Activated T-cell treated with anti-CD3 and anti-CD28 coated beads, Interleukin-2, amount 50 U/mL, for 72 hours (primary cell): ENCODE results near the gene PAPPA2. TPM values are rescaled to one million over a fixed set of nuclear protein-coding genes. Genes with fewer than 3 reads are reported as not detected.
"Not testable (repeated sequence)": the region's sequence is repeated elsewhere in the genome, so short reads cannot be mapped to it uniquely, and the experiment has no call there.

Source experiments
- ATAC-seq, 2 donors: fragments of 150-1000 bp; cut with Tn5 transposase; replicated peaks in 1 of 2; 2 replicates each; pipeline ENCODE4 v1.10.0; 2021; ENCODE audit warnings: moderate library complexity in 2 of 2, mild to moderate bottlenecking in 1 of 2
- DNase-seq, 2 donors: peaks; one replicate each; pipeline ENCODE4 v3.0.0; 2021 to 2022; ENCODE audit warnings: mixed read lengths in 1 of 2
- H3K27ac Mint-ChIP-seq: one replicate; pipeline ENCODE4 v1.8.0; 2022; ENCODE audit warnings: mild to moderate bottlenecking, moderate library complexity, mixed read lengths
- H3K27me3 Mint-ChIP-seq: one replicate; pipeline ENCODE4 v1.8.0; 2022; ENCODE audit warnings: low read depth, mixed read lengths
- H3K36me3 Mint-ChIP-seq, 2 donors: one replicate each; pipeline ENCODE4 v1.8.0; 2022; ENCODE audit warnings: mixed read lengths in 2 of 2, mild to moderate bottlenecking in 1 of 2; ENCODE audit not compliant: insufficient read depth in 2 of 2
- H3K4me1 Mint-ChIP-seq: one replicate; pipeline ENCODE4 v1.8.0; 2022; ENCODE audit warnings: low read depth, mixed read lengths
- H3K4me3 Mint-ChIP-seq, 2 donors: one replicate each; pipeline ENCODE4 v1.8.0; 2022; ENCODE audit warnings: mild to moderate bottlenecking in 2 of 2, mixed read lengths in 2 of 2, moderate library complexity in 2 of 2
- H3K9me3 Mint-ChIP-seq, 2 donors: one replicate each; pipeline ENCODE4 v1.8.0; 2022; ENCODE audit warnings: mixed read lengths in 2 of 2
- total RNA-seq, 2 donors: library from RNA; stranded (reverse); gene quantifications; one replicate each; pipeline ENCODE4 v1.2.3, GENCODE V29; 2022

The PAPPA2 gene
- total RNA-seq, 2 donors from 2014 or later: 1.0 to 3.3 TPM

- H3K27ac Mint-ChIP-seq: no peak overlapping the region
- no peak for ATAC-seq
- H3K9me3 Mint-ChIP-seq: peaks cover 2 to 5% of the 10 kb centered on the region in 2 donors
- no peaks in the 10 kb centered on the region for H3K4me1 Mint-ChIP-seq
- peaks cover 12% of the 10 kb centered on the region for H3K27me3 Mint-ChIP-seq
- DNase-seq: no peak
- H3K4me3 Mint-ChIP-seq: no peak overlapping the region
- H3K36me3 Mint-ChIP-seq: no peaks in the 10 kb centered on the region
Measured at GRCh38 chr1:176543360-176544129, 80.6 kb downstream of the PAPPA2 start.

- Mint-ChIP-seq H3K36me3 (no peaks in the 10 kb centered on the region), H3K4me1 (no peaks in the 10 kb centered on the region), H3K27me3 (peaks cover 12% of the 10 kb centered on the region), H3K9me3 (peaks cover 2 to 5% of the 10 kb centered on the region in 2 donors), H3K4me3 (no peak overlapping the region), H3K27ac (no peak overlapping the region)
- DNase-seq (no peak), ATAC-seq (no peak)
Measured at GRCh38 chr1:176545034-176545639, 82.2 kb downstream of the PAPPA2 start.

- H3K9me3 Mint-ChIP-seq: no peaks in the 10 kb centered on the region
- no peaks in the 10 kb centered on the region for H3K4me1 Mint-ChIP-seq
- H3K36me3 Mint-ChIP-seq: no peaks in the 10 kb centered on the region
- H3K4me3 Mint-ChIP-seq: no peak overlapping the region
- DNase-seq: no peak
- no peak overlapping the region for H3K27ac Mint-ChIP-seq
- H3K27me3 Mint-ChIP-seq: peaks cover 20% of the 10 kb centered on the region
- ATAC-seq: no peak
Measured at GRCh38 chr1:176546825-176547224, 83.8 kb downstream of the PAPPA2 start.

- Mint-ChIP-seq H3K4me1 (no peaks in the 10 kb centered on the region), H3K9me3 (no peaks in the 10 kb centered on the region), H3K27ac (no peak overlapping the region), H3K4me3 (no peak overlapping the region), H3K36me3 (no peaks in the 10 kb centered on the region), H3K27me3 (peaks cover 42% of the 10 kb centered on the region)
- no peak for ATAC-seq
- no peak for DNase-seq
Measured at GRCh38 chr1:176551146-176551545, 88.2 kb downstream of the PAPPA2 start.

GRCh38 chr1:176552217-176552991 lies 89.4 kb downstream of the PAPPA2 start:
- Mint-ChIP-seq H3K4me1 (no peaks in the 10 kb centered on the region), H3K27ac (no peak overlapping the region), H3K36me3 (no peaks in the 10 kb centered on the region), H3K4me3 (no peak overlapping the region), H3K27me3 (peaks cover 40% of the 10 kb centered on the region), H3K9me3 (no peaks in the 10 kb centered on the region)
- DNase-seq (no peak), ATAC-seq (no peak)

- DNase-seq (no peak), ATAC-seq (no peak)
- Mint-ChIP-seq H3K27ac (no peak overlapping the region), H3K4me1 (no peaks in the 10 kb centered on the region), H3K27me3 (peaks cover 40% of the 10 kb centered on the region), H3K4me3 (no peak overlapping the region), H3K9me3 (no peaks in the 10 kb centered on the region), H3K36me3 (no peaks in the 10 kb centered on the region)
Measured at GRCh38 chr1:176552999-176553398, 90.0 kb downstream of the PAPPA2 start.

GRCh38 chr1:176556288-176556687 lies 93.3 kb downstream of the PAPPA2 start:
- no peak overlapping the region for H3K4me3 Mint-ChIP-seq
- no peak overlapping the region for H3K27ac Mint-ChIP-seq
- no peak for DNase-seq
- no peaks in the 10 kb centered on the region for H3K36me3 Mint-ChIP-seq
- H3K9me3 Mint-ChIP-seq: no peaks in the 10 kb centered on the region
- no peaks in the 10 kb centered on the region for H3K4me1 Mint-ChIP-seq
- H3K27me3 Mint-ChIP-seq: peaks cover 37% of the 10 kb centered on the region
- no peak for ATAC-seq

GRCh38 chr1:176557543-176558258 lies 94.7 kb downstream of the PAPPA2 start:
- Mint-ChIP-seq H3K36me3 (no peaks in the 10 kb centered on the region), H3K4me3 (no peak overlapping the region), H3K27ac (no peak overlapping the region), H3K4me1 (no peaks in the 10 kb centered on the region), H3K9me3 (no peaks in the 10 kb centered on the region), H3K27me3 (peaks cover 23% of the 10 kb centered on the region)
- DNase-seq (no peak), ATAC-seq (no peak)

- Mint-ChIP-seq H3K27me3 (peaks cover 15% of the 10 kb centered on the region), H3K4me3 (no peak overlapping the region), H3K9me3 (no peaks in the 10 kb centered on the region), H3K27ac (no peak overlapping the region), H3K4me1 (no peaks in the 10 kb centered on the region), H3K36me3 (no peaks in the 10 kb centered on the region)
- ATAC-seq (no peak), DNase-seq (no peak)
Measured at GRCh38 chr1:176558561-176558960, 95.6 kb downstream of the PAPPA2 start.

- Mint-ChIP-seq H3K4me1 (no peaks in the 10 kb centered on the region), H3K27ac (no peak overlapping the region), H3K4me3 (no peak overlapping the region), H3K36me3 (no peaks in the 10 kb centered on the region), H3K27me3 (peaks cover 6% of the 10 kb centered on the region), H3K9me3 (no peaks in the 10 kb centered on the region)
- DNase-seq (no peak), ATAC-seq (no peak)
Measured at GRCh38 chr1:176559474-176559873, 96.5 kb downstream of the PAPPA2 start.

- ATAC-seq: peak in 1 of 2 donors; percentile 57
- Mint-ChIP-seq H3K27me3 (peaks cover 2% of the 10 kb centered on the region), H3K36me3 (no peaks in the 10 kb centered on the region), H3K27ac (no peak overlapping the region), H3K4me3 (no peak overlapping the region), H3K4me1 (no peaks in the 10 kb centered on the region), H3K9me3 (no peaks in the 10 kb centered on the region)
- peak; percentile 21 to 32 for DNase-seq
Measured at GRCh38 chr1:176559878-176560277, 96.9 kb downstream of the PAPPA2 start.

GRCh38 chr1:176560681-176561080 lies 97.7 kb downstream of the PAPPA2 start:
- no peaks in the 10 kb centered on the region for H3K9me3 Mint-ChIP-seq
- no peaks in the 10 kb centered on the region for H3K36me3 Mint-ChIP-seq
- H3K4me1 Mint-ChIP-seq: no peaks in the 10 kb centered on the region
- DNase-seq: no peak
- ATAC-seq: no peak
- H3K27ac Mint-ChIP-seq: no peak overlapping the region
- no peaks in the 10 kb centered on the region for H3K27me3 Mint-ChIP-seq
- no peak overlapping the region for H3K4me3 Mint-ChIP-seq

- H3K4me3 Mint-ChIP-seq, H3K36me3 Mint-ChIP-seq, ATAC-seq: not testable (repeated sequence)
Measured at GRCh38 chr1:176561761-176562160, 98.8 kb downstream of the PAPPA2 start.

More at GRCh38 chr1:176561761-176562160, 98.8 kb downstream of the PAPPA2 start:
- DNase-seq, H3K27me3 Mint-ChIP-seq, H3K4me1 Mint-ChIP-seq, H3K27ac Mint-ChIP-seq, H3K9me3 Mint-ChIP-seq: not testable (repeated sequence)
